Fibroblast of mammary gland (primary cell): ENCODE results near the gene ABCB10.

Experiments
- DNase-seq: peaks from one replicate; pipeline ENCODE4 v3.0.0-alpha.2; 2010; ENCODE audit warnings: low read depth
- H3K4me3 ChIP-seq: 2 replicates; pipeline ENCODE4 v1.5.1; 2011; ENCODE audit warnings: low read depth, mild to moderate bottlenecking, low read length, moderate library complexity; ENCODE audit not compliant: control insufficient read depth
- CTCF ChIP-seq: conservative IDR thresholded peaks from 2 replicates; pipeline ENCODE4 v1.5.1; 2011; ENCODE audit warnings: low read depth, low read length, inconsistent platforms; ENCODE audit not compliant: control insufficient read depth, insufficient read depth

Gene ABCB10

GRCh38 chr1:229557913-229558414 lies 543 bp downstream of the ABCB10 start:
- peak; percentile 14 for DNase-seq
- no peak for TF ChIP-seq CTCF
- peak overlapping the region; percentile 73 for H3K4me3 ChIP-seq

GRCh38 chr1:229557200-229557850 lies 1.2 kb downstream of the ABCB10 start:
- DNase-seq, result peak; percentile 46
- peak overlapping the region; percentile 73 for H3K4me3 ChIP-seq
- TF ChIP-seq CTCF, result no peak

GRCh38 chr1:229554886-229555621 lies 3.5 kb downstream of the ABCB10 start:
- H3K4me3 ChIP-seq, result no peak overlapping the region
- no peak for DNase-seq
- TF ChIP-seq CTCF, result no peak

GRCh38 chr1:229553621-229554130 lies 4.8 kb downstream of the ABCB10 start:
- peak; percentile 23 for DNase-seq
- no peak for TF ChIP-seq CTCF

GRCh38 chr1:229552732-229553131 lies 5.8 kb downstream of the ABCB10 start:
- H3K4me3 ChIP-seq, result no peak overlapping the region
- no peak for TF ChIP-seq CTCF
- DNase-seq, result no peak

More at GRCh38 chr1:229553621-229554130, 4.8 kb downstream of the ABCB10 start:
- no peak overlapping the region for H3K4me3 ChIP-seq

- TF ChIP-seq CTCF, result no peak
- no peak for DNase-seq
- no peak overlapping the region for H3K4me3 ChIP-seq
Measured at GRCh38 chr1:229550812-229551567, 7.5 kb downstream of the ABCB10 start.
